ENCODE measurements around the gene EFCAB6.

The EFCAB6 gene

GRCh38 chr22:43504666-43505261 lies 307.3 kb downstream of the EFCAB6 start:
- H3K4me1 Mint-ChIP-seq (ENCODE audit: low read depth): no peaks in the 10 kb centered on the region
- no peaks in the 10 kb centered on the region for H3K36me3 Mint-ChIP-seq (ENCODE audit: low read depth)
- H3K9me3 Mint-ChIP-seq: no peaks in the 10 kb centered on the region

DNA sequence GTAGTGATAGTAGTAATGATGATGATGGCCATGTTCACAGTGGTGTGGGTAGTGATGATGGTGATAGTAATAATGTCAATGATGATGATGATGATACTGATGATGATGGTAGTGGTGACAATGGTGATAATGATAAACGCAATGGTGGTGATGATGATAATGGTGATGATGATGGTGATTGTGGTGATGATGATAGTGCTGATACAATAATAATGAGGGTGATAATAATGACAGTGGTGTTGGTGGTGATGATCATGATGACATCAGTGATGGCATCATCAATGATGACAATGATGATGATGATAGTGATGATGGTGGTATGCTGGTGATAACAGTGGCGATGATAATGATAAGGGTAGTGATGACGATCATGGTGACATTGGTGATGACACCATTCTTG lies 308.0 kb downstream of the EFCAB6 start:
- H3K4me1 Mint-ChIP-seq (ENCODE audit: low read depth): no peaks in the 10 kb centered on the region
- H3K27ac Mint-ChIP-seq: no peak overlapping the region
- H3K4me3 Mint-ChIP-seq: no peak overlapping the region
- no peaks in the 10 kb centered on the region for H3K36me3 Mint-ChIP-seq (ENCODE audit: low read depth)
- no peaks in the 10 kb centered on the region for H3K9me3 Mint-ChIP-seq
- intact Hi-C loops (cut with micrococcal nuclease): no loop called here
- no peaks in the 10 kb centered on the region for H3K27me3 Mint-ChIP-seq

More at GRCh38 chr22:43504666-43505261, 307.3 kb downstream of the EFCAB6 start:
- intact Hi-C loops (cut with micrococcal nuclease): no loop called here
- no peaks in the 10 kb centered on the region for H3K27me3 Mint-ChIP-seq
- no peak overlapping the region for H3K4me3 Mint-ChIP-seq
- H3K27ac Mint-ChIP-seq: no peak overlapping the region

DNA sequence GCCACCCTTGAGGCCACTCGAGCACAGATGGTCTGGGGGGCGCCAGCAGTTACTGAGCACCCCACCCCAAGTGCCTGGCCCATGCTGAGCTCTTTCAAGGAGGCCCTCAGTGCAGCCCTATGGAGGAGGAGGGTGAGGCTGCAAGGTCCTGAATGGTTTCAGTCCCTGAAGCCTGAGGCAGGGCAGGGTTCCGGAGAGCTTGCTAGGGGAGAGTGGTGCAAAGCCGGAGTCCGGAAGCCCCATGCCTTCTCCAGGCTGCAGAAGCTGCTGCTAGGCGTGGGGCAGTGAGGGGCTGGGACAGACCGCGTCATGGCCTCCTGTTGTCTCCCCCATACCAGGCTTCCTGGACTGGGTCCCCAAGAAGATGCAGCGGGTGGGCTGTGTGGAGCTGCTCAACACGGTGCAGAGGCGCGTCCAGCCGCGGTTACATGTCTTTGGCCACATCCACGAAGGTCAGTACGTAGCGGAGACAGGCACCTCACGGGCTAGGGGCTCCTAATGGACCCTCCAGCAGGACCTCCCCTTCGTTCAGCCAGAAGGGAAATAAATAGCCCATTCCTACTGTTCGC lies 309.7 kb downstream of the EFCAB6 start:
- no peaks in the 10 kb centered on the region for H3K36me3 Mint-ChIP-seq (ENCODE audit: low read depth)
- H3K4me3 Mint-ChIP-seq: no peak overlapping the region
- no peaks in the 10 kb centered on the region for H3K27me3 Mint-ChIP-seq
- H3K9me3 Mint-ChIP-seq: no peaks in the 10 kb centered on the region
- intact Hi-C loops (cut with micrococcal nuclease): no loop called here
- no peaks in the 10 kb centered on the region for H3K4me1 Mint-ChIP-seq (ENCODE audit: low read depth)
- H3K27ac Mint-ChIP-seq: no peak overlapping the region

DNA sequence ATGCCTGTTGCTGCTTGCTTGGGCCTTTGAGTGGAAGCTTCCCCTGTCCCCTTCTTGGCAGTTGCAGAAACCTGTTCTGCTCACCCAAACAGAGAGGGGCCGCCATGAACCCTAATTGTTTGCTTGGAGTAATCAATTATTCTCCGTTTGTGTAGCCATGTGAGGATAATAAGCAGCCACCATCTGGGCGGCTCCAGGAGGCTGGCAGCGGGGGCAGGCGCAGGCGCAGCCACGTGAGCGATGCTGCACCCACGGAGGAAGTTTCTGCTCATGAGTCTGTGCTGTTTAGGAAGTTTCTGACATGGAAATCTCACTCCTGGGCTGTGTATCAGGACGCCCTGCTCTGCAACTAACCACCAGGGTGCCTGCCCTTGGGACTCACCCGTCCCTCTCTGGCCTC lies 310.2 kb downstream of the EFCAB6 start:
- H3K4me3 Mint-ChIP-seq: no peak overlapping the region
- no peak overlapping the region for H3K27ac Mint-ChIP-seq
- no peaks in the 10 kb centered on the region for H3K27me3 Mint-ChIP-seq
- H3K9me3 Mint-ChIP-seq: no peaks in the 10 kb centered on the region
- no peaks in the 10 kb centered on the region for H3K36me3 Mint-ChIP-seq (ENCODE audit: low read depth)
- no peaks in the 10 kb centered on the region for H3K4me1 Mint-ChIP-seq (ENCODE audit: low read depth)
- intact Hi-C loops (cut with micrococcal nuclease): no loop called here

DNA sequence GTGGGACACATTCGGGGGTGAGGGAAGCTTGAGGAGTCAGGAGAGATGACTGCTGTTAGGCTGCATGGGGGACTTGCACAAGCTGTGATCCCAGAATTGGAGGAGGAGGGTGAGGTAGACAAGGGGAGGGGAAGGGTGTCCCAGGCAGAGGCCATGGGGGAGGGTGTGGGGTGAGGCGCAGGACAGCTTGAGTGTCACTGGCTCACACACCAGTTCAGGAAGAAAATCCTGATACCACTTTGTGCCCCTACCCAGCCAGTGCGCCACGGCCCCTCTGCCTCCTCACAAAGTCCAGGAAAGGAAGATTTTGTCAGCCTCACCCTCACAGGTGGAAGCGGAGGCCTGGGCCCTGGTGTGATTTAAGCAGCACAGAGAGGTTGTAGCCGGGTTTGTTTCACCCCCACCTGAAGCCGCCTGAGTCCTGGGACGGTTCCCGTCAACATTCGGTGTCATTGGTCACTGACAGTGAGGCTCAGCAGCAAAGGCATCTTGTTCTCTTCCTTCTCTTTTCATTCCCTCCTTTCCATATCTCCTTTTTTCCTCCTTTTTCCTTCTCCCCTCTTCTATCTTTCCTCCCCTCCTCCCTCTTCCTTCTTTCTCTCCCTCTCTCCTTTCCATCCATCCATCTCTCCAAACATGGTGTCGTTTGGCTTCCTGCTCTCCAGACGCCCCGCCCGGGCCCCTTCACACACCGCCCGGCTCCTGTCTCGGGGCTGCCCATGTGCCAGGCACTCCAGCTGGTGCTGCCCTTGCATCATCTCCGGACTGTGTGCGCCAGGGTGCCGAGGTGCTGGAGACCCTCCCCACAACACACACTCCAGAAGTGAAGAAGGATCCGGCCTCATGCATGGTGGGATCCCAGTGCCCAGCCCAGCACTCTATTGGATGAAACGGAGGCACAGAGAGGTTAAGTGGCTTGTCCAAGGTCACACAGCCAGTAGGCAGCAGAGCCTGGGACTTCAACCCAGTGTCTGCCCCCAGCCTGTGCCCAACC lies 311.0 kb downstream of the EFCAB6 start:
- Mint-ChIP-seq H3K4me1 (ENCODE audit: low read depth) (no peaks in the 10 kb centered on the region), H3K27me3 (no peaks in the 10 kb centered on the region), H3K27ac (no peak overlapping the region), H3K4me3 (no peak overlapping the region), H3K36me3 (ENCODE audit: low read depth) (no peaks in the 10 kb centered on the region), H3K9me3 (no peaks in the 10 kb centered on the region)
- intact Hi-C loops (cut with micrococcal nuclease): no loop called here

DNA sequence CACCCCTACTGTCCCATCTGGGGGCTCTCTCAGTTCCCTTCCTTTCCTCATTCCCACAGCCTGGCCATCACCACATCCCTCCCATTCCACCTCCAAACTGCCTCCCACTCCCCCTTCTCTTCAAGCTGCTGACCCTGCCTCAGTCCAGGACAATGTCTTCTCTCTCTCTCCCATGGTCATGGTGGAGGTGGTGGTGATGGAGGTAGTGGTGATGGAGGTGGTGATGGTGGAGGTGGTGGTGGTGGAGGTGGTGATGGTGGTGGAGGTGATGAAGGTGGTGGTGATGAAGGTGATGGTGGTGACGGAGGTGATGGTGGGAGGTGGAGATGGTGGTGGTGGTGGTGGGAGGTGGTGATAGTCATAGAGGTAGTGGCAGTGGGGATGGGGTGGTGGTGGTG lies 313.2 kb downstream of the EFCAB6 start:
- no peaks in the 10 kb centered on the region for H3K4me1 Mint-ChIP-seq (ENCODE audit: low read depth)
- no peaks in the 10 kb centered on the region for H3K9me3 Mint-ChIP-seq
- intact Hi-C loops (cut with micrococcal nuclease): no loop called here
- H3K27ac Mint-ChIP-seq: no peak overlapping the region
- no peaks in the 10 kb centered on the region for H3K27me3 Mint-ChIP-seq
- H3K4me3 Mint-ChIP-seq: no peak overlapping the region
- H3K36me3 Mint-ChIP-seq (ENCODE audit: low read depth): no peaks in the 10 kb centered on the region

DNA sequence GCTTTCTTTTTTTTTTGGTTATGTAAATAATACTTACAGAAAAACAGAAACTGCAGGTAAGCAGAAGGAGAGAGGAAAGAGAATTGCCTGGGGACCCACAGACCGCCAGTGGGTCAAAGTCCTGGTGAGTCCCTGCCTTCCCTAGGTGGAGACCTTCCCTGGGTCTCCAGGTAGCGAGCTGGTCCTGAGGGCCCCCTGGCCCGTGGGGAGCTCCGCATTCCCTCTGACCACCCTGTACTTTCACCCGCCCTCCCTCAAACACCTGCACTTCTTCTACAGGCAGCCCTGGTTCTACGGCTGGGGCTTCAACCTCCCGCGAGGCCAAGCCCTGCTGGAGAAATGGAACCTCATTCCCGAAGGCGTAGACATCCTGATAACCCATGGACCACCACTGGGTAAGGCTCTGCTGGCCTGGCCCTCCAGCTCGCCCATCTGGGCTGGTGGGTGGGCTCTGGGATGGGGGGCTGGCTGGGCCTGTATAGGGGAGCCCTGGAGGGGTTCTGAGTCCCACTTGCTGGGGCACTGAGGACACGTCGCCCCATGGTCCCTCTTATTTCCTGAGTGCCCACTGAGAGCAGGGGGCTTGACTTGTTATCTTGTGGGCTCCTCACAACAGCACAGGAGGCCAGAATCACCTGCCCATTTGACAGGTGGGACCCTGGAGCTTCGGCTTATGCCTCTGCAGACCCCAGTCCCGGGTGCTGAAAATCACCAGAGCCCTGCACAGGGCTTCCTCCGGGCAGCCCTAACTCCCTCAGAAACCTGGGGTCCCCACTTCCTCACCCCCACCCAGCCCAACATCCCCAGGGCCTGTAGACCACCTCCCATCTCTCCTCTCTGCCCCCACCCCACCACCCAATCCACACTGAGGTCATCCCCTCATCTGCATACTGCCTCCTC lies 313.9 kb downstream of the EFCAB6 start:
- Mint-ChIP-seq H3K36me3 (ENCODE audit: low read depth) (no peaks in the 10 kb centered on the region), H3K27ac (no peak overlapping the region), H3K4me3 (no peak overlapping the region), H3K9me3 (no peaks in the 10 kb centered on the region), H3K4me1 (ENCODE audit: low read depth) (no peaks in the 10 kb centered on the region), H3K27me3 (no peaks in the 10 kb centered on the region)
- intact Hi-C loops (cut with micrococcal nuclease): no loop called here

- Mint-ChIP-seq H3K4me1 (ENCODE audit: low read depth) (no peaks in the 10 kb centered on the region), H3K9me3 (no peaks in the 10 kb centered on the region), H3K27me3 (no peaks in the 10 kb centered on the region), H3K4me3 (no peak overlapping the region), H3K27ac (no peak overlapping the region), H3K36me3 (ENCODE audit: low read depth) (no peaks in the 10 kb centered on the region)
- intact Hi-C loops (cut with micrococcal nuclease): no loop called here
Observed at GRCh38 chr22:43493297-43493696, 318.8 kb downstream of the EFCAB6 start.

DNA sequence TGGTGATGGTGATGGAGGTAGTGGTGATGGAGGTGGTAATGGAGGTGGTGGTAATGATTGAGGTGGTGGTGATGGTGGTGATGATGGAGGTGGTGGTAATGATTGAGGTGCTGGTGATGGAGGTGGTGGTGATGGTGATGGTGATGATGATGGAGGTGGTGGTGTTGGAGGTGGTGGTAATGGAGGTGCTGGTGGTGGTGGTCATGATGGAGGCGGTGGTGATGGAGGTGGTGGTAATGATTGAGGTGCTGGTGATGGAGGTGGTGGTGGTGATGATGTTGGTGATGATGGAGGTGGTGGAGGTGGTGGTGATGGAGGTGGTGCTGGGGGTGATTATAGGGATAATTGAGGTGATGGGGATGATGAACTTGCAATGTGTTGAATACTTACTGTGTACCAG lies 320.4 kb downstream of the EFCAB6 start:
- Mint-ChIP-seq H3K4me3 (no peak overlapping the region), H3K36me3 (ENCODE audit: low read depth) (no peaks in the 10 kb centered on the region), H3K27ac (no peak overlapping the region), H3K4me1 (ENCODE audit: low read depth) (no peaks in the 10 kb centered on the region), H3K9me3 (no peaks in the 10 kb centered on the region), H3K27me3 (no peaks in the 10 kb centered on the region)
- intact Hi-C loops (cut with micrococcal nuclease): no loop called here

- intact Hi-C loops (cut with micrococcal nuclease): no loop called here
- Mint-ChIP-seq H3K36me3 (ENCODE audit: low read depth) (no peaks in the 10 kb centered on the region), H3K27ac (no peak overlapping the region), H3K4me3 (no peak overlapping the region), H3K9me3 (no peaks in the 10 kb centered on the region), H3K4me1 (ENCODE audit: low read depth) (no peaks in the 10 kb centered on the region), H3K27me3 (no peaks in the 10 kb centered on the region)
Observed at GRCh38 chr22:43491177-43491576, 320.9 kb downstream of the EFCAB6 start.

DNA sequence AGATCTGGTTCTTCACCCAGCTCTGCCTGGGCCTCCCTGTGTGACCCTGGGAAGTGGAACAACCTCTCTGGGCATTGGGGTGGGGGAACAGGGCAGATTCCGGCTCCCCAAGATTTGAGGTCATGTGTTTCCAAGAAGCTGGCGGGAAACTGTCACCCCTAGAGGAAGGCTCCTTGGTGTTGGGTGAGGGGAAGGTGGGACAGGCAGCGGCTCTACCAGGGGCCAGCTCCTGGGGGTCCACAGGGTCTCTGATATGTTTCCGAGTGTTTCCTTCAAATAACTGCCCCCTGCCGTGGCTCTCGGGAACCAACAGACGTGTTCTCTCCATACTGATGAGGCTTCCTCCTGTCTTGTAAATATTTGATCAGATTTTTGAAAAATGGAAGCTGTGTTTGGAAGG lies 321.8 kb downstream of the EFCAB6 start:
- Mint-ChIP-seq H3K27me3 (no peaks in the 10 kb centered on the region), H3K27ac (no peak overlapping the region), H3K36me3 (ENCODE audit: low read depth) (no peaks in the 10 kb centered on the region), H3K4me1 (ENCODE audit: low read depth) (no peaks in the 10 kb centered on the region), H3K4me3 (no peak overlapping the region), H3K9me3 (no peaks in the 10 kb centered on the region)
- intact Hi-C loops (cut with micrococcal nuclease): no loop called here

- Mint-ChIP-seq H3K9me3 (no peaks in the 10 kb centered on the region), H3K4me3 (no peak overlapping the region), H3K4me1 (ENCODE audit: low read depth) (no peaks in the 10 kb centered on the region), H3K27ac (no peak overlapping the region), H3K27me3 (no peaks in the 10 kb centered on the region), H3K36me3 (ENCODE audit: low read depth) (no peaks in the 10 kb centered on the region)
- intact Hi-C loops (cut with micrococcal nuclease): no loop called here
Observed at GRCh38 chr22:43488937-43489336, 323.2 kb downstream of the EFCAB6 start.

DNA sequence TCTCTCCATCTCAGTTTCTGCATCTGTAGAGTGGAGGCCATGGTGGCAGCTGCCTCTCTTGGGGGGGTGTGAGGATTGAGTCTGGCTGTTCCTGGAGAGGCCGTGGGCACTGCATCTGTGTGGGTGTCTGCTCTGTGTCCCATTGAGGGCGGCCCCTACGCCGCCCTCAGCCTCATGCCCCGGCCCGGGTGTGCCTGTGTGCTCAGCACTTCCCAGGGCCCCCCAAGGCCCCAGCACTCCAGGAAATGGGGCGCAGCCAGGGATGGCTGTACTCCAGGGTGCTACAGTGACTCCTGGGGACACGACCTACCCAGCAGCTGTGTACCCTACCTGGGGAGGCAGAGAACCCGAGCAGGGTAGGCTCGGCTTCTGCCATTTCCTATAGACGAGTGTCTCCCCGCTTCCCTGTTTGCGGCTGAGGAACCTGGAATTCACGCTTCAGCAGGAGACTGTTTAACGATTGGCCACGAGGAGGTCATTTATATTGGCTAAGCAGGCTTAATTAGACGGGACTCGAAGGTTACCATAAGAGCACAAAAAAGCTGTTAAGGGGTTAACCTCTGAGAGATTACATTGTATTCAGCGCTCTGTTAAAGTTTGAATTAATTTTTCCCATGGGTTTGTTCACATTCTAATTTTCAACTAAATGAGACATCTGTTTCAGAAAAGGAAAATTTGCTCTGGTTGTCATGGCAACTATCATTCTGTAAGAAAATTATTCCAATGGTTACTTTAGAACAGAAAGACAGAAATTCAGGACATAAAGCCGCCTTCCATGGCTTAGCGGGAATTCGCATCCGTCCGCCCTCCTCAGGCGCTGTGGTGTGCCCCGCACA lies 323.9 kb downstream of the EFCAB6 start:
- Mint-ChIP-seq H3K9me3 (no peaks in the 10 kb centered on the region), H3K36me3 (ENCODE audit: low read depth) (no peaks in the 10 kb centered on the region), H3K4me3 (no peak overlapping the region), H3K27me3 (no peaks in the 10 kb centered on the region), H3K4me1 (ENCODE audit: low read depth) (no peaks in the 10 kb centered on the region), H3K27ac (no peak overlapping the region)
- intact Hi-C loops (cut with micrococcal nuclease): no loop called here
